ENCODE data around the gene SAPCD2. TPM values are rescaled to one million over a fixed set of nuclear protein-coding genes. Genes with fewer than 3 reads are reported as not detected.

SAPCD2 gene
- total and polyA plus RNA-seq, 2 experiments from 2014 or later: 4.7 to 42.1 TPM

DNA sequence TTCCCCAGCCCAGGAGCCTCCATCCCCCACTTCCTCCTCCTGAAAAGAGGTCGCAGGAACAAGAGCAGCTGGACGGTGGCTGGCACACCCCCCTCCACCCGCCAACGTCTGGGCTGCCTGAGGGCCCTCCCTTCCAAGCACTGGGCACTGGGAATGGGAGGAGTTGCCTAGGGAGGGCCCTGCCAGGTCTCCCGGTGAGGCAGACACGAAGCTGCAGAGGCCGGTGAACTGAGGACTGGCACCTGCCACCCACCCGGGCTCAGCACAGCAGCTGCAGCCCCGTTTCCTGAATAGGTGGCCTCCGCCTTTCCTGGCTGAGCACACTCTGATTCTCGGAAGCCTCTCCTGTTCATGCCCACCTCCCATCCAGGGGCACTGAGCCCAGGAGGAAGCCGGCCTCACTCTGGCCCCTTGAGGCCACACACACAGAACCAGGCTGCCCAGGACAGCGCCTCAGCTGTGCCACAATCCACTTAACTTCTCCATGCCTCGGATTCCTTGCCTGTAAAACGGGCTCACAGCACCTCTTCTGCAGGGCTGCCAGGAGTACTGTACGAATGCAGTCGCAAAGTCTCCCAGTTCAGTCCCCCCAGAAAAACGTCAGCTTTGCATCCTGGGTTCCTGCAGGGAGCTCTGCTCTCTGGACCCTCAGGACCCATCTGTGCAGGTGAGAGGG is 25.7 kb downstream of the SAPCD2 start:
- peaks cover 51% of the 10 kb centered on the region for H3K27me3 ChIP-seq

GRCh38 chr9:137044037-137044436 is 26.3 kb downstream of the SAPCD2 start:
- no peak for TF ChIP-seq CTCF (IDR thresholded peaks at IDR 0.05; ENCODE audit: low read depth, low read length)
- H3K27ac ChIP-seq: no peak overlapping the region
- H3K9me3 ChIP-seq (ENCODE audit: low read depth): no peaks in the 10 kb centered on the region

More for the DNA sequence above, 25.7 kb downstream of the SAPCD2 start:
- DNase-seq (ENCODE audit: low read depth in 1 of 2, low spot score in 1 of 2): no peak
- no peak for TF ChIP-seq CTCF (IDR thresholded peaks at IDR 0.05; ENCODE audit: low read depth, low read length)
- Histone ChIP-seq H3K27ac (no peak overlapping the region), H3K36me3 (no peaks in the 10 kb centered on the region), H3K9me3 (ENCODE audit: low read depth) (no peaks in the 10 kb centered on the region), H3K4me1 (ENCODE audit: low read depth) (peaks cover 5% of the 10 kb centered on the region), H3K4me3 (peak overlapping the region; percentile 76)

DNA sequence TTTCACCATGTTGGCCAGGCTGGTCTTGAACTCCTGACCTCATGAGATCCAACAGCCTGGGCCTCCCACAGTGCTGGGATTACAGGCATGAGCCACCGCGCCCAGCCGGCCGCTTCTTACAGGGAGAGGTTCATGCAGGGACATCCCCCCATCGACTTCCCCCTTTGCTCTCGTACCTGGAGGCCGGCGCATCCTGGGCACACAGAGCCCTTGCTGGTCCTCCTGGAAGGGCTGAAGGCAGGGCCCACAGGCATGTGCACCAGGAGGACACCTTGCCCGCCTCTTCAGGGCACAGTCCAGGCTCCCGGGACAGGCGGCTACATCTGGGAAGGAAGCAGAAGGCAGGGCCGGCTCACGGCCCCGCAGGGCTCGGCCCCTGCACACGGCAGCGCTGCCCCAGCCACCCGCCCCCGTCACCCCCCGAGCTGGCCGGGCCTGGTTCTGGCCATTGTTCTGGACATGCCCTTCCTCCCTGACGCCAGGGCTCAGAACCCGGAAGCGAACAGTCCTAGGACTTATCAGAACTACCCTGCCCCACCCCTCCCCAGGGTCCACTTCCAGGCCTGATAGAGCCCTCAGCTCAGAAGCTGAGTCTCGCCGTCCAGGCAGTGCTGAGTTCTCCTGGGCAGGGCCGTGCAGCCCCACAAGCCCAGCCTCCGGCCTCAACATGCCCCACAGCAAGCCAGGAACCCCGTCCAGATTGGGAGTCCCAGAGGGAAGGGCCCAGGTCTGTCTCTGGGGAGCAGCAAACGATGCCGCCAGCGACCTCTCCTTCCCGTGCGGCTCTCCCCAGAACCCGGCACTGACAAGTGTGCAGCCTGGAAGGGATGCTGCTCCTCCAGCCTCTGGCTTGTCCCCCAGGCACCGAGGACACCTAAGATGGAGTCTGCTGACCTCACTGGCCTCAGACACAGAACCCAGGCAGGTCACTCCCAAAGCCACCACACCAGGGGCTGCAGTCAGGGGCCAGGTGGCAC is 27.3 kb downstream of the SAPCD2 start:
- Histone ChIP-seq H3K9me3 (ENCODE audit: low read depth) (no peaks in the 10 kb centered on the region), H3K4me3 (no peak overlapping the region), H3K36me3 (no peaks in the 10 kb centered on the region), H3K4me1 (ENCODE audit: low read depth) (peaks cover 5% of the 10 kb centered on the region), H3K27ac (no peak overlapping the region), H3K27me3 (peaks cover 35% of the 10 kb centered on the region)
- no peak for DNase-seq (ENCODE audit: low read depth in 1 of 2, low spot score in 1 of 2)
- no peak for TF ChIP-seq CTCF (IDR thresholded peaks at IDR 0.05; ENCODE audit: low read depth, low read length)

More at GRCh38 chr9:137044037-137044436, 26.3 kb downstream of the SAPCD2 start:
- no peak for DNase-seq (ENCODE audit: low read depth in 1 of 2, low spot score in 1 of 2)
- Histone ChIP-seq H3K4me3 (no peak overlapping the region), H3K27me3 (peaks cover 45% of the 10 kb centered on the region), H3K4me1 (ENCODE audit: low read depth) (peaks cover 5% of the 10 kb centered on the region), H3K36me3 (no peaks in the 10 kb centered on the region)

GRCh38 chr9:137041124-137041523 is 29.2 kb downstream of the SAPCD2 start:
- no peak for TF ChIP-seq CTCF (IDR thresholded peaks at IDR 0.05; ENCODE audit: low read depth, low read length)
- Histone ChIP-seq H3K4me3 (no peak overlapping the region), H3K4me1 (ENCODE audit: low read depth) (peaks cover 5% of the 10 kb centered on the region), H3K9me3 (ENCODE audit: low read depth) (no peaks in the 10 kb centered on the region), H3K27me3 (peaks cover 24% of the 10 kb centered on the region), H3K27ac (no peak overlapping the region), H3K36me3 (no peaks in the 10 kb centered on the region)
- no peak for DNase-seq (ENCODE audit: low read depth in 1 of 2, low spot score in 1 of 2)

DNA sequence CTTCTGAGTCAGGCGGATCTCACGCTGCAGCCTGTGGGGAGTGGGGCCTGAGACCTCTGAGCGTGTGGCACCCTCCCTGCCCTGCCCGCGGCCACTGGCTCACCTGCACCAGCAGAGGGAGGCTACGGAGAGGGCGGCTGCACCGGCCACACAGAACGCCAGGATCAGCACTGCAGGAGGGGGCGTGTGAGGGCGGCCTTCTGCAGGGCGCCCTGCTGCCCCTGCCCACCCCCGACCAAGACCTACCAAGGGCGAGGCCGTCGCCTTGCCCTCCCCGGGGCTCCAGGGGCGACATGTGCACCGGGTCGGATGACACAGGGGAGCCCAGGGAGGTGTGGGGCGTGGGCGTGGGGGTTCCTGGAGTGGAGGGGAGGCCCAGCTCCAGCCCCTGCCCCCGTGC is 29.8 kb downstream of the SAPCD2 start:
- no peak for TF ChIP-seq CTCF (IDR thresholded peaks at IDR 0.05; ENCODE audit: low read depth, low read length)
- DNase-seq (ENCODE audit: low read depth in 1 of 2, low spot score in 1 of 2): no peak
- Histone ChIP-seq H3K9me3 (ENCODE audit: low read depth) (no peaks in the 10 kb centered on the region), H3K36me3 (no peaks in the 10 kb centered on the region), H3K4me1 (ENCODE audit: low read depth) (peaks cover 5% of the 10 kb centered on the region), H3K4me3 (no peak overlapping the region), H3K27ac (no peak overlapping the region), H3K27me3 (peaks cover 24% of the 10 kb centered on the region)

Data from cardiac muscle cell (in vitro differentiated cells and primary cell).